Measurements from ENCODE around the gene RTF1. TPM values are rescaled to one million over a fixed set of nuclear protein-coding genes. Genes with fewer than 3 reads are reported as not detected.

RTF1 gene
- total RNA-seq, 1 experiment from 2014 or later: 18.8 TPM

- H3K27ac Mint-ChIP-seq (ENCODE audit: unreplicated experiment): no peak overlapping the region
- TF ChIP-seq CTCF (IDR thresholded peaks at IDR 0.05; ENCODE audit: unreplicated experiment): no peak
- H3K9me3 Mint-ChIP-seq (ENCODE audit: low read depth, unreplicated experiment): no peaks in the 10 kb centered on the region
- peak overlapping the region; percentile 58 for H3K4me3 Mint-ChIP-seq (ENCODE audit: low read depth, unreplicated experiment)
- no TSS peak for BruUV-seq (replicated peaks)
- H3K27me3 Mint-ChIP-seq (ENCODE audit: unreplicated experiment): no peaks in the 10 kb centered on the region
- no peak for DNase-seq
- peaks cover 9% of the 10 kb centered on the region for H3K36me3 Mint-ChIP-seq (ENCODE audit: insufficient read depth, unreplicated experiment)
- CTCF ChIA-PET: no interaction called here
- no peaks in the 10 kb centered on the region for H3K4me1 Mint-ChIP-seq (ENCODE audit: low read depth, unreplicated experiment)
- intact Hi-C loops (cut with micrococcal nuclease; ENCODE audit: unreplicated experiment): no loop called here
Observed at GRCh38 chr15:41512512-41512939, 95.6 kb downstream of the RTF1 start.

GRCh38 chr15:41512940-41513505, 96.1 kb downstream of the RTF1 start:
- CTCF ChIA-PET: no interaction called here
- Mint-ChIP-seq H3K4me1 (ENCODE audit: low read depth, unreplicated experiment) (no peaks in the 10 kb centered on the region), H3K27me3 (ENCODE audit: unreplicated experiment) (no peaks in the 10 kb centered on the region), H3K27ac (ENCODE audit: unreplicated experiment) (no peak overlapping the region), H3K36me3 (ENCODE audit: insufficient read depth, unreplicated experiment) (peaks cover 12% of the 10 kb centered on the region), H3K9me3 (ENCODE audit: low read depth, unreplicated experiment) (no peaks in the 10 kb centered on the region), H3K4me3 (ENCODE audit: low read depth, unreplicated experiment) (no peak overlapping the region)
- DNase-seq: no peak
- no TSS peak for BruUV-seq (replicated peaks)
- no peak for TF ChIP-seq CTCF (IDR thresholded peaks at IDR 0.05; ENCODE audit: unreplicated experiment)
- intact Hi-C loops (cut with micrococcal nuclease; ENCODE audit: unreplicated experiment): no loop called here

GRCh38 chr15:41513506-41514227, 96.8 kb downstream of the RTF1 start, which contains the start of gene LTK:
LTK (minus strand) TSS chr15:41513827; CDS start chr15:41513709, 118 bp downstream.
- intact Hi-C loops (cut with micrococcal nuclease; ENCODE audit: unreplicated experiment): no loop called here
- BruUV-seq (replicated peaks): no TSS peak
- no peak for DNase-seq
- Mint-ChIP-seq H3K4me1 (ENCODE audit: low read depth, unreplicated experiment) (no peaks in the 10 kb centered on the region), H3K36me3 (ENCODE audit: insufficient read depth, unreplicated experiment) (peaks cover 13% of the 10 kb centered on the region), H3K27ac (ENCODE audit: unreplicated experiment) (no peak within 1 kb of the TSS), H3K9me3 (ENCODE audit: low read depth, unreplicated experiment) (no peaks in the 10 kb centered on the region), H3K27me3 (ENCODE audit: unreplicated experiment) (no peaks in the 10 kb centered on the region), H3K4me3 (ENCODE audit: low read depth, unreplicated experiment) (no peak within 1 kb of the TSS)
- no peak for TF ChIP-seq CTCF (IDR thresholded peaks at IDR 0.05; ENCODE audit: unreplicated experiment)
- CTCF ChIA-PET: no interaction called here

GRCh38 chr15:41517895-41518449, 101.1 kb downstream of the RTF1 start:
- no TSS peak for BruUV-seq (replicated peaks)
- intact Hi-C loops (cut with micrococcal nuclease; ENCODE audit: unreplicated experiment): no loop called here
- Mint-ChIP-seq H3K36me3 (ENCODE audit: insufficient read depth, unreplicated experiment) (peaks cover 21% of the 10 kb centered on the region), H3K27me3 (ENCODE audit: unreplicated experiment) (no peaks in the 10 kb centered on the region), H3K4me1 (ENCODE audit: low read depth, unreplicated experiment) (no peaks in the 10 kb centered on the region), H3K4me3 (ENCODE audit: low read depth, unreplicated experiment) (no peak overlapping the region), H3K9me3 (ENCODE audit: low read depth, unreplicated experiment) (no peaks in the 10 kb centered on the region), H3K27ac (ENCODE audit: unreplicated experiment) (no peak overlapping the region)
- TF ChIP-seq CTCF (IDR thresholded peaks at IDR 0.05; ENCODE audit: unreplicated experiment): no peak
- no peak for DNase-seq
- CTCF ChIA-PET: no interaction called here

Data from Calu3 (cell line).